HepG2 (cell line): ENCODE measurements around the gene FAM83D. TPM values are rescaled to one million over a fixed set of nuclear protein-coding genes. Genes with fewer than 3 reads are reported as not detected.

Experiments
- ELF4 ChIP-seq: sonication (generic); formaldehyde crosslinking; IDR thresholded peaks from 2 replicates; pipeline ENCODE4 v1.5.0; 2020; ENCODE audit warnings: missing genetic modification reagents, mild to moderate bottlenecking, moderate library complexity, borderline replicate concordance
- FOXA3 ChIP-seq: IDR thresholded peaks from 2 replicates; pipeline ENCODE4 v1.6.1; 2016; ENCODE audit warnings: missing genetic modification reagents, missing compliant biosample characterization
- IKZF1 ChIP-seq: fragments of 450-650 bp; IDR thresholded peaks from 2 replicates; pipeline ENCODE4 v1.7.1; 2016
- MAFK ChIP-seq, 2 experiments: IDR thresholded peaks in 1 of 2; conservative IDR thresholded peaks in 1 of 2; 2 replicates each; pipeline ENCODE4 v1.6.1; 2011; ENCODE audit warnings: improper control_type of control experiment in 2 of 2, low read length in 2 of 2
- SMARCC2 ChIP-seq: fragments of 450-650 bp; IDR thresholded peaks from 2 replicates; pipeline ENCODE4 v1.6.1; 2017; ENCODE audit warnings: antibody characterized with exemption, mild to moderate bottlenecking
- SNAPC2 ChIP-seq: sonication (generic); formaldehyde crosslinking; IDR thresholded peaks from 2 replicates; pipeline ENCODE4 v1.8.1; 2022; ENCODE audit warnings: mild to moderate bottlenecking, missing genetic modification reagents
- ZNF572 ChIP-seq: sonication (generic); formaldehyde crosslinking; IDR thresholded peaks from 2 replicates; pipeline ENCODE4 v1.5.1; 2020; ENCODE audit warnings: mild to moderate bottlenecking, missing genetic modification reagents
- ZNF724P ChIP-seq: sonication (generic); formaldehyde crosslinking; IDR thresholded peaks from 2 replicates; pipeline ENCODE4 v1.8.0; 2022; ENCODE audit warnings: missing genetic modification reagents, borderline replicate concordance
- ZNF891 ChIP-seq: sonication (generic); formaldehyde crosslinking; IDR thresholded peaks from 2 replicates; pipeline ENCODE4 v1.5.0; 2020; ENCODE audit warnings: mild to moderate bottlenecking, missing genetic modification reagents
- polyA plus RNA-seq, 8 experiments: library from polyadenylated mRNA; depleted of rRNA in 3 of 8; stranded (reverse) in 7 of 8; unstranded in 1 of 8; fragments of >200 nt; fragmentation: Illumina TruSeq in 4 of 8; extraction: Trizol in 4 of 8; gene quantifications; 2 replicates each; pipeline versions ENCODE4 v1.2.1 to v1.2.3, GENCODE V29; 2011 to 2016; ENCODE audit warnings: low read depth in 4 of 8, missing spikeins in 1 of 8, mixed read lengths in 1 of 8; ENCODE audit not compliant: insufficient read depth in 1 of 8
- total RNA-seq, 5 experiments: library from RNA; depleted of rRNA; stranded (reverse); fragments of >200 nt; fragmentation: Illumina TruSeq; extraction: Trizol; gene quantifications; 2 replicates each; pipeline ENCODE4 v1.2.3, GENCODE V29; 2016; ENCODE audit warnings: low read depth in 1 of 5
- TF ChIP-seq, protein P1 (sequence below): sonication (generic); formaldehyde crosslinking; IDR thresholded peaks from 2 replicates; pipeline ENCODE4 v1.8.0; 2022; ENCODE audit warnings: mild to moderate bottlenecking, missing genetic modification reagents; ENCODE audit not compliant: insufficient replicate concordance
- TF ChIP-seq, protein P2 (sequence below), 2 experiments: sonication (generic) in 1 of 2; formaldehyde crosslinking in 1 of 2; IDR thresholded peaks; 2 replicates each; pipeline versions ENCODE4 v1.5.1 to v1.6.1; 2011 to 2020; ENCODE audit warnings: borderline replicate concordance in 1 of 2, low read depth in 1 of 2, low read length in 1 of 2, mild to moderate bottlenecking in 1 of 2, missing genetic modification reagents in 1 of 2, moderate library complexity in 1 of 2
- TF ChIP-seq, protein P3 (sequence below), 2 experiments: fragments of 450-650 bp in 1 of 2; sonication (generic) in 1 of 2; formaldehyde crosslinking in 1 of 2; IDR thresholded peaks; 2 replicates each; pipeline versions ENCODE4 v1.6.1 to v1.8.0; 2016 to 2022; ENCODE audit warnings: antibody characterized with exemption in 1 of 2, mild to moderate bottlenecking in 1 of 2, missing genetic modification reagents in 1 of 2
- TF ChIP-seq, protein P4 (sequence below): sonication (generic); formaldehyde crosslinking; IDR thresholded peaks from 2 replicates; pipeline ENCODE4 v1.8.1; 2023; ENCODE audit warnings: mild to moderate bottlenecking, missing genetic modification reagents, borderline replicate concordance
- TF ChIP-seq, protein P5 (sequence below): sonication (generic); formaldehyde crosslinking; conservative IDR thresholded peaks from 2 replicates; pipeline ENCODE4 v1.4.0; 2020; ENCODE audit warnings: missing genetic modification reagents

Gene FAM83D
- total and polyA plus RNA-seq, 2 of the 13 experiments (the other 11 are each of a cell fraction or from before 2014, with no cell fraction given): 51.4 to 64.0 TPM

DNA sequence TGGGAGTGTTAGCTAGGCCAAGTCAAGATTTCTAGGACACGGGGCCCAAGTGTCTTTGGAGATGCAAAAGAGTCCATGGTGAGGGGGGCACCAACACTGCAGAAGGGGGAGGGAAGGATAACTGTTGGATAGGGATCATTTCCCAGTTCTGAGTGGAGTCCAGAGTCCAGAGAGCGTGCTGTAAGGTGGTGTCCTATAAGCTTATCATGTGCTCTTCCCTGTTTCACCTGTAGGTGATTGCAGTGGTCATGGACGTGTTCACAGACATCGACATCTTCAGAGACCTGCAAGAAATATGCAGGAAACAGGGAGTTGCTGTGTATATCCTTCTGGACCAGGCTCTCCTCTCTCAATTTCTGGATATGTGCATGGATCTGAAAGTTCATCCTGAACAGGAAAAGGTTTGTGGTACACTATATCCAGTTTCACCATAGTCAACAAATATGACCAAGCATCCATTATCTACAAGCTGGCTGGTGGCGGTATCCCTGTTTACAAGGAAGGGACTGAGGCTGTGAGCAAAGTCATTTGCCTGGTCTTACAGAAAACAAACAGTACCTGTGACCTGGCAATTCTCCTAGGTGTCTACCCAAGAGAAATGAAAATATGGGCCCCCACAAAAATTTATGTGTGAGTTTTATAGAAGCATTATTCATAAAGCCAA lies 15.6 kb downstream of the FAM83D start (continued):
- TF ChIP-seq, protein P1, sequence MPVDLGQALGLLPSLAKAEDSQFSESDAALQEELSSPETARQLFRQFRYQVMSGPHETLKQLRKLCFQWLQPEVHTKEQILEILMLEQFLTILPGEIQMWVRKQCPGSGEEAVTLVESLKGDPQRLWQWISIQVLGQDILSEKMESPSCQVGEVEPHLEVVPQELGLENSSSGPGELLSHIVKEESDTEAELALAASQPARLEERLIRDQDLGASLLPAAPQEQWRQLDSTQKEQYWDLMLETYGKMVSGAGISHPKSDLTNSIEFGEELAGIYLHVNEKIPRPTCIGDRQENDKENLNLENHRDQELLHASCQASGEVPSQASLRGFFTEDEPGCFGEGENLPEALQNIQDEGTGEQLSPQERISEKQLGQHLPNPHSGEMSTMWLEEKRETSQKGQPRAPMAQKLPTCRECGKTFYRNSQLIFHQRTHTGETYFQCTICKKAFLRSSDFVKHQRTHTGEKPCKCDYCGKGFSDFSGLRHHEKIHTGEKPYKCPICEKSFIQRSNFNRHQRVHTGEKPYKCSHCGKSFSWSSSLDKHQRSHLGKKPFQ (CRISPR knock-in tag): peak; percentile 44
- TF ChIP-seq ZNF724P (CRISPR knock-in tag) (no peak), MAFK (conservative IDR thresholded peaks at IDR 0.05 in 1 of 2, IDR thresholded peaks at IDR 0.05 in 1 of 2; ENCODE audit: low read length in 2 of 2) (0 out of 4 replicates have a peak, but pooled peaks of 1 of the 2 experiments have one; percentile 41), SNAPC2 (CRISPR knock-in tag) (no peak), IKZF1 (no peak), FOXA3 (peak; percentile 62), ELF4 (CRISPR knock-in tag) (peak; percentile 72; the same call in 1 of the 2 replicates), ZNF572 (CRISPR knock-in tag) (no peak), SMARCC2 (no peak), ZNF891 (no peak)
- TF ChIP-seq, protein P2, sequence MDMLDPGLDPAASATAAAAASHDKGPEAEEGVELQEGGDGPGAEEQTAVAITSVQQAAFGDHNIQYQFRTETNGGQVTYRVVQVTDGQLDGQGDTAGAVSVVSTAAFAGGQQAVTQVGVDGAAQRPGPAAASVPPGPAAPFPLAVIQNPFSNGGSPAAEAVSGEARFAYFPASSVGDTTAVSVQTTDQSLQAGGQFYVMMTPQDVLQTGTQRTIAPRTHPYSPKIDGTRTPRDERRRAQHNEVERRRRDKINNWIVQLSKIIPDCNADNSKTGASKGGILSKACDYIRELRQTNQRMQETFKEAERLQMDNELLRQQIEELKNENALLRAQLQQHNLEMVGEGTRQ (IDR thresholded peaks at IDR 0.05; ENCODE audit: low read depth, low read length): no peak
- TF ChIP-seq, protein P2 (CRISPR knock-in tag; IDR thresholded peaks at IDR 0.05; ENCODE audit: borderline replicate concordance): peak; percentile 61
- TF ChIP-seq, protein P3, sequence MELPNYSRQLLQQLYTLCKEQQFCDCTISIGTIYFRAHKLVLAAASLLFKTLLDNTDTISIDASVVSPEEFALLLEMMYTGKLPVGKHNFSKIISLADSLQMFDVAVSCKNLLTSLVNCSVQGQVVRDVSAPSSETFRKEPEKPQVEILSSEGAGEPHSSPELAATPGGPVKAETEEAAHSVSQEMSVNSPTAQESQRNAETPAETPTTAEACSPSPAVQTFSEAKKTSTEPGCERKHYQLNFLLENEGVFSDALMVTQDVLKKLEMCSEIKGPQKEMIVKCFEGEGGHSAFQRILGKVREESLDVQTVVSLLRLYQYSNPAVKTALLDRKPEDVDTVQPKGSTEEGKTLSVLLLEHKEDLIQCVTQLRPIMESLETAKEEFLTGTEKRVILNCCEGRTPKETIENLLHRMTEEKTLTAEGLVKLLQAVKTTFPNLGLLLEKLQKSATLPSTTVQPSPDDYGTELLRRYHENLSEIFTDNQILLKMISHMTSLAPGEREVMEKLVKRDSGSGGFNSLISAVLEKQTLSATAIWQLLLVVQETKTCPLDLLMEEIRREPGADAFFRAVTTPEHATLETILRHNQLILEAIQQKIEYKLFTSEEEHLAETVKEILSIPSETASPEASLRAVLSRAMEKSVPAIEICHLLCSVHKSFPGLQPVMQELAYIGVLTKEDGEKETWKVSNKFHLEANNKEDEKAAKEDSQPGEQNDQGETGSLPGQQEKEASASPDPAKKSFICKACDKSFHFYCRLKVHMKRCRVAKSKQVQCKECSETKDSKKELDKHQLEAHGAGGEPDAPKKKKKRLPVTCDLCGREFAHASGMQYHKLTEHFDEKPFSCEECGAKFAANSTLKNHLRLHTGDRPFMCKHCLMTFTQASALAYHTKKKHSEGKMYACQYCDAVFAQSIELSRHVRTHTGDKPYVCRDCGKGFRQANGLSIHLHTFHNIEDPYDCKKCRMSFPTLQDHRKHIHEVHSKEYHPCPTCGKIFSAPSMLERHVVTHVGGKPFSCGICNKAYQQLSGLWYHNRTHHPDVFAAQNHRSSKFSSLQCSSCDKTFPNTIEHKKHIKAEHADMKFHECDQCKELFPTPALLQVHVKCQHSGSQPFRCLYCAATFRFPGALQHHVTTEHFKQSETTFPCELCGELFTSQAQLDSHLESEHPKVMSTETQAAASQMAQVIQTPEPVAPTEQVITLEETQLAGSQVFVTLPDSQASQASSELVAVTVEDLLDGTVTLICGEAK (IDR thresholded peaks at IDR 0.05): no peak
- TF ChIP-seq, protein P3 (CRISPR knock-in tag; IDR thresholded peaks at IDR 0.05): 0 out of 2 replicates have a peak, but pooled peaks have one; percentile 28
- TF ChIP-seq, protein P4, sequence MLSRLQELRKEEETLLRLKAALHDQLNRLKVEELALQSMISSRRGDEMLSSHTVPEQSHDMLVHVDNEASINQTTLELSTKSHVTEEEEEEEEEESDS: no peak
- TF ChIP-seq, protein P5, sequence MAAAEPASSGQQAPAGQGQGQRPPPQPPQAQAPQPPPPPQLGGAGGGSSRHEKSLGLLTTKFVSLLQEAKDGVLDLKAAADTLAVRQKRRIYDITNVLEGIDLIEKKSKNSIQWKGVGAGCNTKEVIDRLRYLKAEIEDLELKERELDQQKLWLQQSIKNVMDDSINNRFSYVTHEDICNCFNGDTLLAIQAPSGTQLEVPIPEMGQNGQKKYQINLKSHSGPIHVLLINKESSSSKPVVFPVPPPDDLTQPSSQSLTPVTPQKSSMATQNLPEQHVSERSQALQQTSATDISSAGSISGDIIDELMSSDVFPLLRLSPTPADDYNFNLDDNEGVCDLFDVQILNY: no peak
